ENCODE results near the gene INPPL1.
"Not testable (repeated sequence)": the region's sequence is repeated elsewhere in the genome, so short reads cannot be mapped to it uniquely, and the experiment has no call there.

The INPPL1 gene

GRCh38 chr11:72224564-72225410 lies at the start of gene INPPL1:
Gene INPPL1, plus strand, starts transcription at chr11:72224767. Its CDS starts 218 bp downstream, at chr11:72224985.
- peak in 1 of 2 donors; percentile 29 for DNase-seq

GRCh38 chr11:72177656-72178055 lies 46.9 kb upstream of the INPPL1 start:
- no peak for DNase-seq

GRCh38 chr11:72179049-72179803 lies 45.3 kb upstream of the INPPL1 start:
- DNase-seq, result no peak

- DNase-seq, result no peak
Observed at GRCh38 chr11:72179804-72180396, 44.7 kb upstream of the INPPL1 start.

GRCh38 chr11:72180892-72181552 lies 43.5 kb upstream of the INPPL1 start:
- not testable (repeated sequence) for DNase-seq

GRCh38 chr11:72181553-72181958 lies 43.0 kb upstream of the INPPL1 start:
- not testable (repeated sequence) for DNase-seq

GRCh38 chr11:72188267-72188666 lies 36.3 kb upstream of the INPPL1 start:
- no peak for DNase-seq

- no peak for DNase-seq
Observed at GRCh38 chr11:72189455-72190250, 34.9 kb upstream of the INPPL1 start.

GRCh38 chr11:72190631-72191071 lies 33.9 kb upstream of the INPPL1 start:
- no peak for DNase-seq

GRCh38 chr11:72191961-72192381 lies 32.6 kb upstream of the INPPL1 start, which contains the start of gene FOLR1:
Gene FOLR1, plus strand, starts transcription at chr11:72192140. Its CDS starts 34 bp downstream, at chr11:72192174.
- DNase-seq, result no peak

- DNase-seq, result no peak
Observed at GRCh38 chr11:72195518-72196270, 28.9 kb upstream of the INPPL1 start.

- not testable (repeated sequence) for DNase-seq
Observed at GRCh38 chr11:72201445-72201844, 23.1 kb upstream of the INPPL1 start.

- DNase-seq, result no peak
Observed at GRCh38 chr11:72202571-72202970, 22.0 kb upstream of the INPPL1 start.

- no peak for DNase-seq
Observed at GRCh38 chr11:72203163-72203562, 21.4 kb upstream of the INPPL1 start.

- DNase-seq, result no peak
Observed at GRCh38 chr11:72204886-72205285, 19.7 kb upstream of the INPPL1 start.

GRCh38 chr11:72206794-72207193 lies 17.8 kb upstream of the INPPL1 start:
- not testable (repeated sequence) for DNase-seq

- DNase-seq, result no peak
Observed at GRCh38 chr11:72208281-72208680, 16.3 kb upstream of the INPPL1 start.

- DNase-seq, result peak in 1 of 2 donors; percentile 30
Observed at GRCh38 chr11:72209101-72209500, 15.5 kb upstream of the INPPL1 start.

- no peak for DNase-seq
Observed at GRCh38 chr11:72216638-72217037, 7.9 kb upstream of the INPPL1 start, which contains the start of gene FOLR2. Gene FOLR2, plus strand, starts transcription at chr11:72216794. Its CDS starts 1,791 bp downstream, at chr11:72218585.

GRCh38 chr11:72217841-72218240 lies 6.7 kb upstream of the INPPL1 start:
- DNase-seq, result no peak

GRCh38 chr11:72218251-72218745 lies 6.3 kb upstream of the INPPL1 start:
- DNase-seq, result no peak
